Stomach (tissue), 9 donors: Measurements from ENCODE around the gene TAC3. TPM values are rescaled to one million over a fixed set of nuclear protein-coding genes. Genes with fewer than 3 reads are reported as not detected.
"Not testable (repeated sequence)": the region's sequence is repeated elsewhere in the genome, so short reads cannot be mapped to it uniquely, and the experiment has no call there.

Experiments
- DNase-seq, 2 donors: peaks; one replicate each; pipeline versions ENCODE4 v3.0.0 to v3.0.0-alpha.2; 2013 to 2019
- H3K27ac ChIP-seq, 5 donors: fragments of 200-600 bp in 4 of 5; sonication (generic) in 4 of 5; one replicate each; pipeline ENCODE4 v1.5.1; 2013 to 2019; ENCODE audit warnings: mild to moderate bottlenecking in 1 of 5, moderate library complexity in 1 of 5
- H3K27me3 ChIP-seq, 3 donors: fragments of 200-600 bp; sonication (generic); one replicate each; pipeline ENCODE4 v1.5.1; 2017 to 2019; ENCODE audit warnings: mixed run types in 1 of 3
- H3K36me3 ChIP-seq, 4 donors: fragments of 200-600 bp; sonication (generic); 1 replicate in 3 of 4; 2 replicates in 1 of 4; pipeline ENCODE4 v1.5.1; 2016 to 2019
- H3K4me1 ChIP-seq, 4 donors: fragments of 200-600 bp; sonication (generic); one replicate each; pipeline ENCODE4 v1.5.1; 2016 to 2019
- H3K4me3 ChIP-seq, 4 donors: fragments of 200-600 bp; sonication (generic) in 3 of 4; one replicate each; pipeline ENCODE4 v1.5.1; 2016 to 2019; ENCODE audit warnings: mild to moderate bottlenecking in 1 of 4
- H3K9me3 ChIP-seq, 4 donors: fragments of 200-600 bp; sonication (generic); one replicate each; pipeline ENCODE4 v1.5.1; 2016 to 2019
- EP300 ChIP-seq: sonication (generic); formaldehyde crosslinking; IDR thresholded peaks from one replicate; pipeline ENCODE4 v1.6.1; 2017; ENCODE audit warnings: antibody characterized with exemption
- POLR2A ChIP-seq, 4 donors: fragments of 450-650 bp; IDR thresholded peaks; one replicate each; pipeline ENCODE4 v1.6.1; 2016; ENCODE audit warnings: antibody characterized with exemption in 4 of 4, control low read depth in 2 of 4, mild to moderate bottlenecking in 1 of 4, moderate library complexity in 1 of 4
- POLR2AphosphoS5 ChIP-seq, 3 donors: sonication (generic); formaldehyde crosslinking; IDR thresholded peaks; one replicate each; pipeline ENCODE4 v1.6.1; 2016; ENCODE audit warnings: antibody characterized with exemption in 3 of 3
- whole genome bisulfite sequencing, 5 donors: extraction: QIAGEN DNeasy Blood & Tissue Kit in 3 of 5; methylation state at CpG; one replicate each; pipeline versions ENCODE4 v1.1.5 to v1.1.7; 2013 to 2018; 5-methylcytosine and 5-hydroxymethylcytosine counted together
- intact Hi-C: fragments of 100-400 bp; cut with DNase I; formaldehyde crosslinking; loops from one replicate; pipeline ENCODE4 v1.15.1; 2023; ENCODE audit warnings: low total_unique reads
- polyA plus RNA-seq, 3 donors: library from polyadenylated mRNA; stranded (reverse); fragments of 200-250 nt; gene quantifications; one replicate each; pipeline ENCODE4 v1.2.3, GENCODE V29; 2013
- total RNA-seq, 5 donors: library from RNA; depleted of rRNA; stranded (reverse); fragments of >200 nt; gene quantifications; one replicate each; pipeline versions ENCODE4 v1.1.0 to v1.2.3, GENCODE V29; 2014 to 2016
- TF ChIP-seq, protein P1 (sequence below), 7 experiments: fragments of 450-650 bp in 4 of 7; fragments of 200-600 bp in 3 of 7; sonication (generic) in 3 of 7; IDR thresholded peaks; one replicate each; pipeline ENCODE4 v1.5.1; 2016 to 2019; ENCODE audit warnings: antibody characterized with exemption in 7 of 7, control low read depth in 2 of 7, mild to moderate bottlenecking in 1 of 7
- donor health status: healthy with polysubstance abuse.
- donor health status: Bipolar disorder and iron deficiency.
- donor health status: healthy.

Gene TAC3
- total and polyA plus RNA-seq, 8 donors, result 0.62 to 19.8 (median 2.0) TPM; not detected in 3

DNA sequence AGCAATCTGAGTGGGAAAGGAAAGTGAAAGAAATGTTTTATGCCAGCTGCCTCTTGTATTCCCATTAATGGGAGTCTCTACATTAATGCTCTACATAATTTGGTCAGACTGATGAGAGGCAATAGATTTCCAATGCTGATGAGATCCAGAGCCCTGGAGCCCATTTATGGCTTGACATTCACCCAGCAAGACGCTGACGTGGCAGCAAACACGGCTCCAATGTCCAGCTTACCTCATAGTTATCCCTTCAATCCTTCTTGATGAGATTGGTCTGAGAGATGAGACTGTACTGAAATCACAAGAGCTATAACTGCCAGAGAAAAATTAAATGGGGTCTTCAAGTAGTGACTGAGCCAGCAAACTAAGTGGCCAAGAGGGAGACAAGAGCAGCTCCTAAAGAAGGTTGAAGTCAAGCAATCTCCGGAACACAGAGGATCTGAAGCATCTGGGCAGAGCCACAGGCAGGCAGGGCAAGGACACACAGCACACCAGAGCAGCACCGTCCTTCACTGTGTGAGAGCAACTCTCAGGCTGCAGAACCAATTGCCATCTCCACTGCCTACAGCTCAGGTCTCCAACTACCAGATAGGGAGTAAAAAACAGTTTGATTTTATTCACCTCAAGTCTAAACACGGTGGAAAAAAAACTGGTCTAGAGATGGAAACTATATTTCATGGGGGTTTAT is 40.9 kb upstream of the TAC3 start:
- DNase-seq, result peak in 1 of 2 donors; percentile 39
- intact Hi-C loops, result no loop called here
- TF ChIP-seq, protein P1, sequence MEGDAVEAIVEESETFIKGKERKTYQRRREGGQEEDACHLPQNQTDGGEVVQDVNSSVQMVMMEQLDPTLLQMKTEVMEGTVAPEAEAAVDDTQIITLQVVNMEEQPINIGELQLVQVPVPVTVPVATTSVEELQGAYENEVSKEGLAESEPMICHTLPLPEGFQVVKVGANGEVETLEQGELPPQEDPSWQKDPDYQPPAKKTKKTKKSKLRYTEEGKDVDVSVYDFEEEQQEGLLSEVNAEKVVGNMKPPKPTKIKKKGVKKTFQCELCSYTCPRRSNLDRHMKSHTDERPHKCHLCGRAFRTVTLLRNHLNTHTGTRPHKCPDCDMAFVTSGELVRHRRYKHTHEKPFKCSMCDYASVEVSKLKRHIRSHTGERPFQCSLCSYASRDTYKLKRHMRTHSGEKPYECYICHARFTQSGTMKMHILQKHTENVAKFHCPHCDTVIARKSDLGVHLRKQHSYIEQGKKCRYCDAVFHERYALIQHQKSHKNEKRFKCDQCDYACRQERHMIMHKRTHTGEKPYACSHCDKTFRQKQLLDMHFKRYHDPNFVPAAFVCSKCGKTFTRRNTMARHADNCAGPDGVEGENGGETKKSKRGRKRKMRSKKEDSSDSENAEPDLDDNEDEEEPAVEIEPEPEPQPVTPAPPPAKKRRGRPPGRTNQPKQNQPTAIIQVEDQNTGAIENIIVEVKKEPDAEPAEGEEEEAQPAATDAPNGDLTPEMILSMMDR (IDR thresholded peaks at IDR 0.05), result no peak
- TF ChIP-seq POLR2AphosphoS5 (IDR thresholded peaks at IDR 0.05) (no peak), EP300 (no peak), POLR2A (IDR thresholded peaks at IDR 0.05) (no peak)
- peaks cover 0 to 10% (median 2%) of the 10 kb centered on the region in 4 donors for H3K4me1 ChIP-seq
- H3K27me3 ChIP-seq, result no peaks in the 10 kb centered on the region
- H3K4me3 ChIP-seq, result no peak overlapping the region
- no peaks in the 10 kb centered on the region for H3K9me3 ChIP-seq
- WGBS, 5 donors, result 68 to 90% (median 85%) methylated on average over 6 of the region's 6 CpGs
- peak overlapping the region in 4 of 5 donors; percentile 33 to 70 (median 58) for H3K27ac ChIP-seq
- peaks cover 10 to 37% (median 36%) of the 10 kb centered on the region in 4 donors for H3K36me3 ChIP-seq

DNA sequence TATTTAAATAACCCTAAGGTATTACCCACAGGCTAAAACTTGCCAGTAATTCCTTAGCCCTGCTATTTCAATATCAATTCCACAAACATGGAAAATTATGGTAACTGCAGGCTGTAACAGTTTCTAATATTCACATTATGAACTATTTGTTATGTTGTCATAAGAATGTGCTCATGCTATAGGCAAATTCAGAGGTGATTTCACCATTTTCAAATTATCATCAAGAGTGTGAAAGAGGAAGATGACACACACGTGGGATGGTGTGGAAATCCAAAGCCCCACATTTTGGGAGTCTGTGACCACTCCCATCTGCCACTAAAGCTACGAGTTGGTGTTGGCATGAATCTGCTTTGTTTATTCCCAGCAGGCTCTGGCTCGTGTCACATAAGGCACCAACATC is 39.5 kb upstream of the TAC3 start:
- intact Hi-C loops, result no loop called here
- no peak for TF ChIP-seq POLR2AphosphoS5 (IDR thresholded peaks at IDR 0.05)
- TF ChIP-seq POLR2A (IDR thresholded peaks at IDR 0.05), result no peak
- TF ChIP-seq EP300, result no peak
- TF ChIP-seq, protein P1 (IDR thresholded peaks at IDR 0.05), result no peak
- DNase-seq, result no peak
- peak overlapping the region in 4 of 5 donors; percentile 1 to 57 (median 35) for H3K27ac ChIP-seq
- peaks cover 0 to 10% (median 2%) of the 10 kb centered on the region in 4 donors for H3K4me1 ChIP-seq
- no peaks in the 10 kb centered on the region for H3K27me3 ChIP-seq
- no peak overlapping the region for H3K4me3 ChIP-seq
- H3K36me3 ChIP-seq, result peaks cover 10 to 37% (median 32%) of the 10 kb centered on the region in 4 donors
- WGBS, 5 donors, result 57 to 64% (median 62%) methylated on average over 3 of the region's 3 CpGs
- no peaks in the 10 kb centered on the region for H3K9me3 ChIP-seq

DNA sequence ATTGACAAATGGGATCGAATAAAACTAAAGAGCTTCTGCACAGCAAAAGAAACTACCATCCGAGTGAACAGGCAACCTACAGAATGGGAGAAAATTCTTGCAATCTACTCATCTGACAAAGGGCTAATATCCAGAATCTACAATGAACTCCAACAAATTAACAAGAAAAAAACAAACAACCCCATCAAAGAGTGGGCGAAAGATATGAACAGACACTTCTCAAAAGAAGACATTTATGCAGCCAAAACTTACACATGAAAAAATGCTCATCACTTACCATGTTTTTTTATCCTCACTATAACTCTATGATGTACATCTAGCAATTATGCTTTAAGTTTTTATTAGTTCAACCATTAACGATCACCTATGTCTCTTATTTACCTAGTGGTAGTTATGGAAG is 37.6 kb upstream of the TAC3 start:
- intact Hi-C loops, H3K4me3 ChIP-seq, H3K27ac ChIP-seq, DNase-seq, H3K9me3 ChIP-seq, H3K27me3 ChIP-seq: not testable (repeated sequence)
- Histone ChIP-seq H3K36me3 (peaks cover 0 to 19% (median 15%) of the 10 kb centered on the region in 4 donors), H3K4me1 (peaks cover 0 to 16% (median 7%) of the 10 kb centered on the region in 4 donors)
- WGBS, 5 donors, result 92 to 99% (median 95%) methylated on average over 4 of the region's 4 CpGs

DNA sequence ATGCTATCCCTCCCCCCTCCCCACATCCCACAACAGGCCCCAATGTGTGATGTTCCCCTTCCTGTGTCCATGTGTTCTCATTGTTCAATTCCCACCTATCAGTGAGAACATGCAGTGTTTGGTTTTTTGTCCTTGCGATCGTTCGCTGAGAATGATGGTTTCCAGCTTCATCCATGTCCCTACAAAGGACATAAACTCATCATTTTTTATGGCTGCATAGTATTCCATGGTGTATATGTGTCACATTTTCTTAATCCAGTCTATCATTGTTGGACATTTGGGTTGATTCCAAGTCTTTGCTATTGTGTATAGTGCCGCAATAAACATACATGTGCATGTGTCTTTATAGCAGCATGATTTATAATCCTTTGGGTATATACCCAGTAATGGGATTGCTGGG is 36.8 kb upstream of the TAC3 start:
- 90 to 99% (median 97%) methylated on average over 4 of the region's 4 CpGs for WGBS, 5 donors
- DNase-seq, intact Hi-C loops, H3K27ac ChIP-seq, H3K27me3 ChIP-seq, H3K4me3 ChIP-seq, H3K9me3 ChIP-seq: not testable (repeated sequence)
- H3K4me1 ChIP-seq, result peaks cover 4 to 23% (median 6%) of the 10 kb centered on the region in 4 donors
- H3K36me3 ChIP-seq, result peaks cover 0 to 12% (median 8%) of the 10 kb centered on the region in 4 donors

DNA sequence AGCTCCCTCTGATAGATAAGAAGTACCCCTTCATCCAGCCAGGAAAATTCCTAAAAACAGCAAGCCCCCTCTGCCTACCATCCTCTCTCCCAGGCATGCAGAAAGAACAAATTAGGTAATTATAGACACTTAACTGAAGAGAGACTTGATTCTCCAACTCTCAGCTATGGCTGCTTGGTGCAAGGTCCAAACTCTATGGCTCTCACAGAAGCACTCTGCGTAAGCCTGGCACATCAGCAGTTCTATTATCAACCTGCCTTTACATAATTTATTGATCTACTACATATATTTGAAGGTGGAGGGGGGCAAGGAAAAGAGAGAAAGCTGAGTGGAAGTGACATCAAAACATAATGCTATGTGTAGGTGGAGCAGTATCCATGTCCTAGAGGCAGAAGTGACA is 34.7 kb upstream of the TAC3 start:
- 86 to 94% (median 90%) methylated on average over 1 of the region's 1 CpG for WGBS, 5 donors

More for the DNA sequence above, 34.7 kb upstream of the TAC3 start:
- H3K9me3 ChIP-seq, result no peaks in the 10 kb centered on the region
- H3K4me1 ChIP-seq, result peaks cover 4 to 34% (median 7%) of the 10 kb centered on the region in 4 donors
- no peaks in the 10 kb centered on the region for H3K27me3 ChIP-seq
- DNase-seq, result no peak
- no peak overlapping the region for H3K27ac ChIP-seq
- intact Hi-C loops, result no loop called here
- TF ChIP-seq POLR2A (IDR thresholded peaks at IDR 0.05), result no peak
- TF ChIP-seq, protein P1 (IDR thresholded peaks at IDR 0.05), result no peak
- no peak for TF ChIP-seq EP300
- TF ChIP-seq POLR2AphosphoS5 (IDR thresholded peaks at IDR 0.05), result no peak
- H3K4me3 ChIP-seq, result no peak overlapping the region
- H3K36me3 ChIP-seq, result no peaks in the 10 kb centered on the region
